H9 (cell line): ENCODE results near the gene NPHS1. TPM values are rescaled to one million over a fixed set of nuclear protein-coding genes. Genes with fewer than 3 reads are reported as not detected.

Source experiments
- DNase-seq: peaks from one replicate; pipeline ENCODE4 v3.0.0-alpha.2; 2017
- H2AFZ ChIP-seq: one replicate; pipeline ENCODE4 v1.6.1; 2013; ENCODE audit warnings: mild to moderate bottlenecking, low read length, control low read depth, moderate library complexity
- H2AK5ac ChIP-seq: 2 replicates; pipeline ENCODE4 v1.6.1; 2013; ENCODE audit warnings: low read length, control low read depth, mixed read lengths; ENCODE audit not compliant: insufficient read length
- H2BK120ac ChIP-seq: one replicate; pipeline ENCODE4 v1.6.1; 2013; ENCODE audit warnings: low read depth, mild to moderate bottlenecking, low read length, control low read depth, inconsistent platforms; ENCODE audit not compliant: poor library complexity, severe bottlenecking
- H2BK12ac ChIP-seq: 2 replicates; pipeline ENCODE4 v1.6.1; 2013; ENCODE audit warnings: low read length, control low read depth, mixed read lengths, low read depth; ENCODE audit not compliant: insufficient read length
- H2BK15ac ChIP-seq: 2 replicates; pipeline ENCODE4 v1.6.1; 2013; ENCODE audit warnings: low read depth, low read length, control low read depth
- H2BK20ac ChIP-seq: one replicate; pipeline ENCODE4 v1.6.1; 2013; ENCODE audit warnings: low read depth, mild to moderate bottlenecking, low read length, control low read depth, inconsistent platforms; ENCODE audit not compliant: poor library complexity, severe bottlenecking
- H2BK5ac ChIP-seq: 2 replicates; pipeline ENCODE4 v1.6.1; 2013; ENCODE audit warnings: low read length, control low read depth, mixed read lengths; ENCODE audit not compliant: insufficient read length
- H3K14ac ChIP-seq: 2 replicates; pipeline ENCODE4 v1.6.1; 2013; ENCODE audit warnings: low read length, control low read depth; ENCODE audit not compliant: insufficient read depth
- H3K18ac ChIP-seq: 2 replicates; pipeline ENCODE4 v1.6.1; 2013; ENCODE audit warnings: low read depth, mild to moderate bottlenecking, mixed read lengths, low read length, control low read depth; ENCODE audit not compliant: insufficient read length
- H3K23ac ChIP-seq: 2 replicates; pipeline ENCODE4 v1.6.1; 2013; ENCODE audit warnings: low read length, control low read depth, mixed read lengths, low read depth; ENCODE audit not compliant: insufficient read length
- H3K23me2 ChIP-seq: 2 replicates; pipeline ENCODE4 v1.6.1; 2013; ENCODE audit warnings: low read depth, mild to moderate bottlenecking, mixed read lengths, low read length, control low read depth; ENCODE audit not compliant: insufficient read length, poor library complexity, severe bottlenecking
- H3K27ac ChIP-seq: 2 replicates; pipeline ENCODE4 v1.5.1; 2013; ENCODE audit warnings: low read length, control low read depth, mixed read lengths, low read depth; ENCODE audit not compliant: insufficient read length
- H3K27me3 ChIP-seq: 2 replicates; pipeline ENCODE4 v1.6.1; 2013; ENCODE audit warnings: low read length, control low read depth, inconsistent platforms; ENCODE audit not compliant: insufficient read depth
- H3K4ac ChIP-seq: 2 replicates; pipeline ENCODE4 v1.6.1; 2013; ENCODE audit warnings: low read depth, mild to moderate bottlenecking, control low read depth, inconsistent platforms, low read length, moderate library complexity
- H3K4me1 ChIP-seq: 2 replicates; pipeline ENCODE4 v1.6.1; 2013; ENCODE audit warnings: low read length, control low read depth, inconsistent platforms; ENCODE audit not compliant: insufficient read depth
- H3K4me2 ChIP-seq: 2 replicates; pipeline ENCODE4 v1.6.1; 2013; ENCODE audit warnings: low read length, control low read depth, mixed read lengths; ENCODE audit not compliant: insufficient read length, insufficient read depth
- H3K56ac ChIP-seq: 2 replicates; pipeline ENCODE4 v1.6.1; 2013; ENCODE audit warnings: low read depth, mild to moderate bottlenecking, mixed read lengths, low read length, control low read depth; ENCODE audit not compliant: insufficient read length
- H3K79me1 ChIP-seq: 2 replicates; pipeline ENCODE4 v1.6.1; 2013; ENCODE audit warnings: low read depth, mild to moderate bottlenecking, moderate library complexity, low read length, control low read depth, inconsistent platforms; ENCODE audit not compliant: insufficient read depth, poor library complexity, severe bottlenecking
- H3K79me2 ChIP-seq: 2 replicates; pipeline ENCODE4 v1.6.1; 2013; ENCODE audit warnings: low read length, control low read depth, inconsistent platforms; ENCODE audit not compliant: insufficient read depth
- H3K9ac ChIP-seq: 2 replicates; pipeline ENCODE4 v1.6.1; 2013; ENCODE audit warnings: low read length, control low read depth, mixed read lengths; ENCODE audit not compliant: insufficient read length; ENCODE audit errors: extremely low read depth
- H3K9me3 ChIP-seq: one replicate; pipeline ENCODE4 v1.6.1; 2013; ENCODE audit warnings: low read depth, low read length, inconsistent platforms; ENCODE audit not compliant: control insufficient read depth
- H3T11ph ChIP-seq: one replicate; pipeline ENCODE4 v1.6.1; 2013; ENCODE audit warnings: mild to moderate bottlenecking, low read length, control low read depth, inconsistent platforms
- H4K20me1 ChIP-seq: one replicate; pipeline ENCODE4 v1.6.1; 2013; ENCODE audit not compliant: control insufficient read depth, insufficient read length, insufficient read depth
- H4K5ac ChIP-seq: 2 replicates; pipeline ENCODE4 v1.6.1; 2013; ENCODE audit warnings: low read depth, mild to moderate bottlenecking, mixed read lengths, low read length, control low read depth; ENCODE audit not compliant: insufficient read length
- H4K8ac ChIP-seq: replicated peaks from 2 replicates; pipeline ENCODE4 v1.6.1; 2013; ENCODE audit warnings: low read length, control low read depth, mixed read lengths, low read depth; ENCODE audit not compliant: insufficient read length
- H4K91ac ChIP-seq: 2 replicates; pipeline ENCODE4 v1.6.1; 2013; ENCODE audit warnings: low read depth, mild to moderate bottlenecking, moderate library complexity, mixed read lengths, low read length, control low read depth; ENCODE audit not compliant: insufficient read length
- H3K27ac Mint-ChIP-seq, 3 experiments: 2 replicates in 2 of 3; 3 replicates in 1 of 3; pipeline ENCODE4 v1.8.0; 2020 to 2021; ENCODE audit warnings: mixed read lengths in 3 of 3, mild to moderate bottlenecking in 1 of 3, moderate library complexity in 1 of 3
- H3K27me3 Mint-ChIP-seq: 2 replicates; pipeline ENCODE4 v1.8.0; 2021; ENCODE audit warnings: low read depth, mild to moderate bottlenecking, moderate library complexity, mixed read lengths
- H3K36me3 Mint-ChIP-seq, 3 experiments: 2 replicates in 2 of 3; 3 replicates in 1 of 3; pipeline ENCODE4 v1.8.0; 2020 to 2021; ENCODE audit warnings: low read depth in 3 of 3, mixed read lengths in 3 of 3; ENCODE audit not compliant: insufficient read depth in 1 of 3
- H3K4me1 Mint-ChIP-seq, 2 experiments: 2 replicates each; pipeline ENCODE4 v1.8.0; 2020; ENCODE audit warnings: mixed read lengths in 2 of 2
- H3K4me3 Mint-ChIP-seq, 2 experiments: 2 replicates in 1 of 2; 3 replicates in 1 of 2; pipeline ENCODE4 v1.8.0; 2020 to 2021; ENCODE audit warnings: mild to moderate bottlenecking in 2 of 2, mixed read lengths in 2 of 2, moderate library complexity in 1 of 2
- H3K9me3 Mint-ChIP-seq, 2 experiments: 2 replicates in 1 of 2; 3 replicates in 1 of 2; pipeline ENCODE4 v1.8.0; 2020; ENCODE audit warnings: mild to moderate bottlenecking in 2 of 2, mixed read lengths in 2 of 2, moderate library complexity in 1 of 2
- CTCF ChIP-seq: fragments of 200-600 bp; sonication (generic); conservative IDR thresholded peaks from 3 replicates; pipeline ENCODE4 v1.8.0; 2021; ENCODE audit warnings: antibody characterized with exemption, mild to moderate bottlenecking
- WGBS: extraction: QIAGEN DNeasy Blood & Tissue Kit; methylation state at CpG from one replicate; pipeline ENCODE4 v1.1.7; 2013; ENCODE audit warnings: missing lambda C conversion rate, low lambda C conversion rate, mixed read lengths; ENCODE audit not compliant: insufficient read length; ENCODE audit errors: extremely low coverage; 5-methylcytosine and 5-hydroxymethylcytosine counted together
- total RNA-seq: library from RNA; stranded (reverse); gene quantifications from 2 replicates; pipeline ENCODE4 v1.2.1, GENCODE V29; 2021

Gene NPHS1
- total RNA-seq, 1 experiment from 2014 or later: 0.83 TPM

GRCh38 chr19:35782589-35782988 lies 69.7 kb downstream of the NPHS1 start:
- no peaks in the 10 kb centered on the region for H3K79me2 ChIP-seq
- no peak overlapping the region; the same call in 1 of the 2 replicates for H3K14ac ChIP-seq
- no peak overlapping the region for H2BK20ac ChIP-seq
- H3K79me1 ChIP-seq: no peaks in the 10 kb centered on the region
- peak overlapping the region in 1 of 2 experiments; percentile 61; a peak in 2 of 5 replicates for H3K4me3 Mint-ChIP-seq
- DNase-seq: no peak
- no CpG with 5 or more reads among the region's 12 CpGs for WGBS
- no peaks in the 10 kb centered on the region for H4K20me1 ChIP-seq
- H3K4me1 Mint-ChIP-seq: peaks cover 26 to 39% of the 10 kb centered on the region in 2 experiments
- H3T11ph ChIP-seq: no peak overlapping the region
- peaks cover 0 to 8% (median 2%) of the 10 kb centered on the region in 3 experiments; a peak in 1 of 7 replicates for H3K36me3 Mint-ChIP-seq
- no peak overlapping the region for H3K56ac ChIP-seq
- no peak overlapping the region for H3K23ac ChIP-seq
- no peak overlapping the region for H4K91ac ChIP-seq
- no peak overlapping the region for H4K8ac ChIP-seq
- no peak overlapping the region for H3K9ac ChIP-seq
- peaks cover 6% of the 10 kb centered on the region for H3K27me3 Mint-ChIP-seq
- H3K23me2 ChIP-seq: peaks cover 7% of the 10 kb centered on the region
- H2BK15ac ChIP-seq: no peak overlapping the region
- no peak overlapping the region for H3K4ac ChIP-seq
- H3K9me3 Mint-ChIP-seq: no peaks in the 10 kb centered on the region; a peak in 1 of 5 replicates
- H3K27ac ChIP-seq: no peak overlapping the region
- no peak overlapping the region for H2BK5ac ChIP-seq
- H2BK120ac ChIP-seq: no peak overlapping the region
- no peaks in the 10 kb centered on the region for H3K27me3 ChIP-seq
- H3K4me2 ChIP-seq: no peak overlapping the region
- no peak overlapping the region for H4K5ac ChIP-seq
- no peak overlapping the region for H2AK5ac ChIP-seq
- H3K27ac Mint-ChIP-seq: no peak overlapping the region
- no peaks in the 10 kb centered on the region for H3K4me1 ChIP-seq
- H3K9me3 ChIP-seq: no peaks in the 10 kb centered on the region
- no peak for TF ChIP-seq CTCF
- H2BK12ac ChIP-seq: no peak overlapping the region
- H3K18ac ChIP-seq: no peak overlapping the region
- no peak overlapping the region for H2AFZ ChIP-seq
